Left lobe of liver (tissue), 2 donors: ENCODE data around the gene TUNAR. TPM values are rescaled to one million over a fixed set of nuclear protein-coding genes. Genes with fewer than 3 reads are reported as not detected.

Experiments
- ATAC-seq: fragments of 200-7000 bp; cut with Tn5 transposase; one replicate; pipeline ENCODE4 v1.9.1; 2020; ENCODE audit warnings: mild to moderate bottlenecking, moderate library complexity
- DNase-seq: peaks from one replicate; pipeline ENCODE4 v3.0.0-alpha.2; 2020; ENCODE audit warnings: low spot score
- total RNA-seq: library from RNA; stranded (reverse); gene quantifications from one replicate; pipeline ENCODE4 v1.2.1, GENCODE V29; 2021
- donor health status: DM: no; HTN: no; CAD: no; lungs with moderate emphysema.
- donor health status: DM: no; HTN: yes; CAD: no.

TUNAR gene
- total RNA-seq, 1 donor from 2014 or later = not detected

DNA sequence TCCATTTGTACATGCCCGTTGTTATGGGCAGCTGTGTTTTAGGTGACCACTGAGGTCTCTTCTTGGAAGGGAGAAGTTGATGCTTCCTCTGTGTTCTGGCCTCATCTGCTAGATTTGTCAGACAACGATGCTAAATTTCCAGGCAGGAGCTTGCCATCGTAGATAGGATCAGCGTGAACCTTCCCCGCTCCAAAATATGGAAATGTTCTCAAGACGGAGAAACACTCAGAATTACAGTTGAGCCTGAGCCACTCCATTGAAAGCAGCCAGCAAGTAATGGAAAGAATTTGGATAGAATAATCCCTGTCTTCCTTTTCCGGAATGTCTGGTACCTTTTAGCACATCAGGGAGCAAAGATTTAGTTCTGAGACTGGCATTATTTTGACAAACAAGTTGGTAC is 34.8 kb downstream of the TUNAR start:
- ATAC-seq (no peak), DNase-seq (no peak)

DNA sequence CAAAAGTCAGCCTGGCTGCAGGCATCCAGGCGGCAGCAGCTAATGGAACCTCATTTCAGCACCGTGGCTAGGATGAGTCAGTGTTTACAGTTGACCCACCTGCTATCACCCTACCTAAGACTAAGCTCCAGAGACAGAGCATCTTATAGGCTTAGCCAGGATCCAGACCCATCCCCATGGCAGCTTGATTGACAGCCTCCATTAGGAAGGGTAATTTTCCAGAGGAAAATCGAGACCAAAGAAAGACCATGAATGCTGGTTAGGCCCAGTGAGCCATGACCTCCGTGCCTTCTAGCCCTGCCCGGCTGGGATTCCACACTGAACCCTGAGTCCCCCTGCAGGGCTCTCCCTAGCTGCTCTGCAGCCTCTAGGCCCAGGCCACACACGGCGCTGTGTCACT is 38.7 kb downstream of the TUNAR start:
- DNase-seq = no peak
- ATAC-seq = no peak

DNA sequence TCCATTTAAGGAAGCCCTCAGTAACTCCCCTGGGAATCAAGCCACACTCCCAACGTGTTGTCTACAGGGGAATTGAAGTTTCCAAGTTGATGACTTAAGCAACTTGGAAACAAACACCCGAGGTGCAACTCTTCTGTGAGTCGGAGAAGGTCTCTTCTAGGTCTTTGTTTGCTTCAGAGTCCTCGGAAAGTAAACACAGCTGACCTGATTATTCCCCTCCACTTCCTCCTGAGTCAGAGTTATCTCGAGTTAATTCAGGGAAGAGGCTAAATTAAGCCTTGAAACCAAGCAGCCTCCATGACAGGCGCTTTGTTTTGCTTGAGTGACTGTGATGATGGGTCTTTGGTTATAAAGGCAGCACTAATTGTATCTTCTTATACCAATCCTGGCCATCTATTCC is 41.8 kb downstream of the TUNAR start:
- no peak for DNase-seq
- no peak for ATAC-seq

DNA sequence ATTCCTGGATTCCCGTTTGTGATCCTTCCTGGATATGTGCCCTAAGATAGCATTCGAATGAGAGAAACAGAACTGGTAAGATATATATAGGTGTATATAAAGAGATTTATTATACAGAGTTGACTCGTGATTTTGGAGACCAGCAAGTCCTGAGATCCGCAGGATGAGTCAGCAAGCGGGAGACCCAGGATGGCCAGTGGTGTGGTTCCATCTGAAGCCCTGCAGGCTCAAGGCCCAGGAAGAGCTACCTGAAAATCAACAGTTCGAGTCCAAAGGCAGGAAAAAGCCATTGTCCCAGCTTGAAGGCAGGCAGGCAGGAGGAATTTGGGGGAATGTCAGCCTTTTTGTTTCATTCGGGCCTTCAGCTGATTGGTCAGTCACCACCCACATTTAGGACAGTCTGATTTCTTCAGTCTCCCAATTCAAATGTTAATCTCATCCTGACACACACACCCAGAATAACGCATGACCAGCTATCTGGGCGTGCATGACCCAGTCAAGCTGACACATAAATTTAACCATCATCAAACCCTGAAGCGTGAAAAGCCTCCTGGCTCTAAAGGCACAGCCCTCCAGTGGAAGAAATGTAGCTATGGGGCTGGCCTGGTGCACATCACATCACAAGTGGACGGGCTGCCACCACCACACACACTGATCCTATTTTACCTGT is 44.3 kb downstream of the TUNAR start:
- ATAC-seq = no peak
- DNase-seq = no peak

DNA sequence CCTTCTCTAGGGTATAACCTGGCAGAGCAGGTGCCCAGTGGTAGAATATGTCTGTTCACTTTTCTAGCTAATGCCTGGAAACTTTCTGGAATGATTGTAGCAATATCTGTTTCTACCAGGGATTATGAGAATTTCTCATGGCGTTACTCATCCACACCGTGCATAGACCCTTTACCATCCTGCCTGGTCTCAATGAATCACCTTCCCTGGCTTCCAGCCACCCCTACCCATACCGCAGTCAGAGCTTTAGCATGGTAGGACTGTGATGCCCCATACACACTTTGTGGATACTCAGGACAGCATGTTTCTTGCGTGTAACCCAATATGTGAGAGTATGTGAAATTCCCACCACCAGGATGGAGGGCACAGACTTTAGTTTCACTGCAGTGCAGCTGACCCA is 45.4 kb downstream of the TUNAR start:
- DNase-seq = no peak
- no peak for ATAC-seq

DNA sequence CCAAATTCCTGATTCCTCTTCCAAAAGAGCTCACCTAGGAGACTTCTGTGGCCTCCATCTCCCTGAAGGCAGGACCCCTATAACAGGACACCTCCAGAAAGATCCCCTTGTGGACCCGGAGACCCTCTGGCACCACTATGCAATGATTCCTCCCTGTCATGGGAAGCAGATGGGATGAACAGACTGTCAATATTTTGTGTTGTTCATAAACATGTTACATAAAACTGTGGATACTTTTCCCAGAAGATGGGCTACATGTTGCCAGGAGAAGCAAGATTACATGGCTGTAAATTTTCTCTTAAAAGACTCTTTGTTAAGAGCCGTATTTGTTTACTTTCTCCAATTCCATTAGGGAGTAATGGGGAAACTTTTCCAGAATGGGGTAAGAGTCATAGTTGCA is 52.1 kb downstream of the TUNAR start:
- ATAC-seq (no peak), DNase-seq (no peak)

DNA sequence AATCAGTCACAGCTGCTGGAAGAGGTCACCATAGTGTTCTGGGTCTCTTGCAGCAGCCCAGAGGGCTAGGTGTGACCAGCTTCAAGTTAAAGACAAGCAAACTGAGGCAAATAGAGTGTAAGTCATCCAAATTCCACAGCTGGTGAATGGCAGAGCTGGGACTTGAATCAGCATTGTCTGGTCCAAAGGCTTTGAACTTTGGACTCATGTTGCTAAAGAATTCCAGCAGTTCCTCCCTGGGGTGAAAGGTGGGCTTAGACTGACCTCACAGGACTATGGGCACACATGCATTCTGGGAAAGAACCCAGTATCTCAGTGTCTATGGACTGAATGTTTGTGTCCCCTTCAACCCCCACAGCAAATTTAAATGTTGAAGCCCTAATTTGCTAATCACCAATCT is 54.8 kb downstream of the TUNAR start:
- DNase-seq = no peak
- no peak for ATAC-seq

DNA sequence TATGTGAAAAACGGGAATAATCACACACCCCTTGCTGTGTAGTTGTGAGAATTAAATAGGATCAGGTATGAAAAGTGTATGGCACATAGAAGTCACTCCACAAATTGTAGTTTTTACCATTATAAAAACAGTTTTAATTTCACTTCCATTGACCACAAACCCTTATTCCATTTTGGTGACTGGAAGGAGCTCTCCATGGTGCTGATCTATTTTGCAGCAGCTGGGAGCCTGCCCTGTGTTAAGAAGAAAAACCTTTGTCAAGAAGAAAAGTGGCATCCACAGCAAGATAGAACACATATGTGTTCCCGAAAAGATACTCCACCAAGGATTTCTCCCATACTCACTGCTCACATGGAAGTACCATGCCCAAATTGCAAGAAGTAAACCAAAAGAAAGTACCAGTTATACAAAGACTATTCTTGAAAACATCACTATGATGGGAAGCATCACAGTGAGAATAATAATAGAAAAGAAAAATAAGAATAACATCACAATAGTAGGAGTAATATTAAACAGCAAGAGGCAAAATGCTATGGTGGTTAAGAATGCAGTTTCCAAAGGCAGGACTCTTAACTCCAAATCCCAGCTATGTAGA is 58.7 kb downstream of the TUNAR start:
- DNase-seq (no peak), ATAC-seq (peak; percentile 56)

DNA sequence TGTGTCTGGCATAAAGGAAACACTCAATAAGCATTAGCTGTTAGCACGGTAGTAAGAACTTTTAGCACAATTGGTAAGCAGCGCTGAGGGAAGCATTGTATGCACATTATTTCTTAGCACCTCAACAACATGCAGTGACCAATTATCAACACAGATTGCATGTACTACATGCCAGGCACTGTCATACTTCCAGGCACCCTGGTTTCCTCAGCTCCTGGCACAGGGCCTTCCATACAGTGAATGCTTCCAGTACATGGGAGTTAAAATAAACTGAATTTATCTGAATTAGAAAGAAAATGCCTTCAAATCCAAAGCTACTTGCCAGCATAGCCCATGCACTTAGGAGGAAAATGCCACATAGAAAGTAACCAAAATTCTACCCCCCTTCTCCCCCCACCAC is 59.4 kb downstream of the TUNAR start:
- DNase-seq (no peak), ATAC-seq (no peak)

DNA sequence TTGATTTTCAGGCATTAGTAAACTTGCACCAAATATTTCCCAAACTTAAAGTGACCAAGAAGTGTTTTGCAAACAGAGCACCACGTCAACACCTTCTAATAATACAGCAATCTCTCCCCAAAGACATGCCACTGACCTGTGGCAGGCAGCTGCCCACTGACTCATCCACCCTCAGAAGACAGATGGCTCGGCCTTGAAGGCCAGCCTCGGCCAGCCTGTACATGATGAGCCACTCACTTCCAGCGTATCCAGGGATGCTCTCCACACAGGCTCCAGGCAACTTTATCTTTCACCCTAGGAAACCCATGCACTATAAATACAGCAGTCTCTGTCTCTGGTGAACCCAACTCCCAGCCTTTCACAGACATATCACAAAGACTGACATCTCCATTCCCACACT is 62.7 kb downstream of the TUNAR start:
- ATAC-seq = no peak
- DNase-seq = no peak

DNA sequence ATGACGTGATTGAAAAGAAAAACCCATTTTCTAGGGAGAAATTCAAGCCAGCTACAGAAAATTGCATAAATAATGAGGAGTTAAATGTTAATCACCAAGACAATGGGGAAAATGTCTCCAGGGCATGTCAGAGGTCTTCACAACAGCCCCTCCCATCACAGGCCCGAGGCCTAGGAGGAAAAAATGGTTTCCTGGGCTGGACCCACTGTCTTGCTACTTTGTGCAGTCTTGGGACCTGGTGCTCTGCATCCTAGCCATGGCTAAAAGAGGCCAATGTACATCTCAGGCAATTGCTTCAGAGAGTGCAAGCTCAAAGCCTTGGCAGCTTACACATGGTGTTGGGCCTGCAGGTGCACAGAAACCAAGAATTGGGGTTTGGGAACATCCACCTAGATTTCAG is 65.3 kb downstream of the TUNAR start:
- DNase-seq (no peak), ATAC-seq (no peak)

DNA sequence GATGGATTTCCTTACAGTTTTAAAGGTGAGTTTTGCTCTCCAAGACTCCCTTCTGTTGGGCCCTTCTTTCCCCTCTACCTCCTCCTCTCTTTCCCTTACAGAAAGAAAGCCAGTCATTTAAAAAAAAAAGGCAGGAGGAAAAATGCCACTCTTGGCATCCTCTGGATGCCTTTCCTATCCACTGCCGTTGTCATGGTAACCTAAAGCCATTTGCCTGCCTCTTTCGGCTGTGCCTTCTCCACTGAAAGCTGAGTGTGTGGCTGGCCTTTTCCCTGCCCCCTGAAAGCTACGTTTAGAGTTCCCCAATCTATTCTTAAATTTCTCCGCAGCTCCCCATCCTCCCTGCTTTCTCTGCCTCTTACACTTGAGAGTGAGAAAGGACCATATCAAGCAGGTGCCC is 67.1 kb downstream of the TUNAR start:
- ATAC-seq = no peak

DNA sequence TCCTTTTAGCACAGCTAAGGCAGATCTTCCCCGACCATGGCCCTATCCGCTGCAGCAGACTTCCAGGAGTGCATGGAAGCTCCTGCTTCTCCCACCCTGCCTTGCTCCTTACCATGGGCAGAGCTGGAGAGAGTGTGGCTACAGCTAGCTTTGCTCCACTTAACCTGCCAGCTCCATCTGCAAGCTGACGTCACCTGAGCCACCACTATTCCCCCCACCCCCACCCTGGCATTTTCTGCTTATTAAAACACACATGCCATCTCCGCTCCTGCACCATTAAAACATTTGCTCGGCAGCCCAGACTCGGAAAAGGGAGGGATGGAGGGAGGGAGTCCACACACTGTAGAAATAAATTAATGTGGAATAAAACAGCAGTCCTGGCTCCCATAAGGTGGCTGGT is 67.8 kb downstream of the TUNAR start:
- ATAC-seq (no peak), DNase-seq (no peak)

More for the DNA sequence above, 67.1 kb downstream of the TUNAR start:
- no peak for DNase-seq

DNA sequence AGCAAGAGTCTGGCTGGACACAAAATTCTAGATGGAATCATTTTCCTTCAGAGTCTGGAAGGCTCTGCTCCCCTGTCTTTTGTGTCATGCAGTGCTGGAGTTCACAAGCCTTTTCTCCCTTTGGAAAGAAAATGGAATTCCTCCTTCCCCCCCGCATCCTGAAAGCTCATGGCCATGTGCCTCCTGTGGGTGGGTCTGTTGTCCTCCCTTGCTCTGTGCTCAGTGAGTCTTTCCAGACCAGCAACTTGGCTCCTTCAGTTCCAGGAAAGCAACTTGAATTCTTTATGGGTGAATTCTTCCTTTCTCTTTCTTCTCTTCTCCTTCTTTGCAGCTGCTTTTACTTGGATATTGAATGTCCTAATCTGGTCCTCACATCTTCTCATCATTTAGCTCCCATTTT is 70.2 kb downstream of the TUNAR start:
- DNase-seq = no peak
- no peak for ATAC-seq

DNA sequence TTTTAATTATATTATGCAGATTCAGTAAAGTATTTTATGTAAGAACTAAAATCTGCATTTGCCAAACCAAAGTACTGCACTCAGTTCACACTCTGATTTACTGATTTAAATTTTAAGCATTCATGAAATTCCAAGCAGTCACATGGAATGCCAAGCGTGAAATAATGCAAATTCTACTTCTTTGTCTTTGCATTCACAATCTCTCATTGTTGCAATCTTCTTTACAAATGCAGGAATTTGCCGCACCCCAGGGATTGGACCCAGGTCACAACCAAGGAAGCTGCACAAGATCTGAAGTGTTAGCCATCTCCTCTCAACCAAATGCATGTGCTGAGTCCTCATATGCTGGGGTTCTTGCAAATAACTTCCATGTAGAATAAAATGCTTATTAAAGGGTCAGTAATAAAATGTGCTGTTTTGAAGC is 71.9 kb downstream of the TUNAR start:
- no peak for ATAC-seq
- no peak for DNase-seq

DNA sequence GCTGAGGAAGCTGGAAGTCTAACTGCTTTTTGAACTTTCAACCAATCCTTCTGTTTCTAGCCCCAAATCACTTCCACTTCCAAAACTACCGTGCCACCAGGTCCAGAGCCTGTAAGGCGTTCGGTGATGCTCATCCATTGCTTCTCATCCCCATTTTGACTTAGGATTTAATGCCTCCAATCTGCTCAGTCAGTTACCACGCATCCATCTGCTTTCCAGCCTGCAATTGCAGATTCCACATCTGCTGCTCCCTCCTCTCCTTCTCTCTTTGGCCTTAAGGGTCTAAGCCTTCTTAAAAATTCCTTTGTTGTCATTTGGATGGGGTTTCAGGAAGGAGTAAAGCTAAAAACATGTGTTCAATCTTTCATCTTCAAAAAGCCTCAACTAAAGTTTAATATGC is 74.7 kb downstream of the TUNAR start:
- ATAC-seq (no peak), DNase-seq (no peak)

DNA sequence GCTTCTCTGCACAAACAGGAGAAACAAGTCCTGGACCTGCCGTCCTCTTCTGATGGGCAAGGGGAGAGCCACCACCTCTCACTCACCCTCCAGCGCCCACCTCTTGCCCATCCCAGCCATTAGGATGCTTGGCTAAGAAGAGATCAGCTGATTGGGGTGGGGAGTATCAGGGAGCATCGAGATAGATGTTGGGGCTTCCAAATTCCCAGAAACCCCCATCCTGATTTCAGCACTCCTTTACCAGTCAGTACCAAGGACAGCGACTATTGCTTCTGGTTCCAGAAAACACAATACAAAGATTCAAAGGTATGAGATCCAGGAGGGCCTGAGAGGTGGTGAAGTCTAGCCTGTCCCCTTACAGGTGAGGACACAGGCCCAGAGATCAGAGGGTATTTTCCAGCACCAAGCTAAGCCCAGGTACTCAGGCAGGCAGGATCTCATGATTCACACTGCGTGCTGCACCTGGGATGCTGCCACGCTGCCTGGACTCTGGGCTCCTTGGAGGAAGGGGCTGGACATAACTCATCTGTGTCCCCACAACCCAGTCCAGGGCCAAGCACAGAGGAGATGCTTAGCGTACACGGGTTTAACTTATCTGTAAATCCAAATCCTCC is 76.6 kb downstream of the TUNAR start:
- DNase-seq (no peak), ATAC-seq (no peak)

DNA sequence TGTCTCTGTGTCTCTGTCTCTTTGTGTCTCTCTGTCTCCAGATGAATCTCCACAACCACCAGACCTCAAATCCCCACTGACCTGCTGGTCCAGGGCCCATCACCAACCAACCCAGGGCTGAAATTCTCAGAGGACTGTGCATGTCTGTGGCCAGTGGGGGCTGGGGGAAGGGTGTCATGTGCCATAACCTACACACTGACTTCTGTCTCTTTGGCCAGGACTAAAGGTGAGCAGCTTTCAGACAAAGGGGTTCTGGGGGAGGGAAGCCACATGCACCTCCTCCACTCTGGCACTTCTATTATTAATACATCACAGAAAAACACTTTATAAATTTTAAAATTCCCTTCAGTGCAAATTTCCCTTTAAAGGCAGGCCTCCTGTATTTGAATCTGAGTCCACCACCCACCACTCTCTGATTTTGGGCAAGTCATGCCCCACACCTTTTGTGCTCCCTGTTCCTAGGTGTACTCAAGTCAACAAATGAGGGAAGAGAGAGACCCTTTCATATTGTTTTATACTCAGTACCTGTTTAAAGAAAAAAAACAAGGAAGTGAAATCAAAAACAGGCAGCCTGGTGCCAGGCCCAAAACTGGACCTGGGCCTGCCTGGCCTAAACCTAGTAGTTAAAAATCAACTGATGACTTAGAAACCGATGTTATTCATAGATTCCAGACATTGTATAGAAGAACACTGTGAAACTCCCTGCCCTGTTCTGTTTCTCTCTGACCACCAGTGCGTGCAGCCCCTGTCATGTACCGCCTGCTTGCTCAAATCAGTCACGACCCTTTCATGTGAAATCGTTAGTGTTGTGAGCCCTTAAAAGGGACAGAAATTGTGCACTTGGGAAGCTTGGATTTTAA is 80.2 kb downstream of the TUNAR start:
- ATAC-seq (no peak), DNase-seq (no peak)

DNA sequence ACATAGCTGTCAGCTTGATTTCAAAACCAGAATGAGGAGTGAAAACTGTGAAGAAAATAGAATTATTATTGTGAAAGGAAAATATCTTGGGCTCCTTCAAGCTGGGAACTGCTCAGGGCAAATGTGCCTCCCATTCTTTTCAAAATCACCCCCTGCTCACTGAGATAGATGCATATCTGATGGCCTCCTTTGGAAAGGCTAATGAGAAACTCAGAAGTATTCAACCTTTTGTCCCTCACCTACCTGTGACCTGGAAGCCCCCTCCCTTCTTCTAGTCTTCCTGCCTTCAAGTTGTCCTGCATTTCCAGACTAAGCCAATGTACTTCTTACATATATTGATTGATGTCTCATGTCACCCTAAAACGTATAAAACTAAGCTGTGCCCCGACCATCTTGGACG is 81.5 kb downstream of the TUNAR start:
- ATAC-seq = no peak
- no peak for DNase-seq

DNA sequence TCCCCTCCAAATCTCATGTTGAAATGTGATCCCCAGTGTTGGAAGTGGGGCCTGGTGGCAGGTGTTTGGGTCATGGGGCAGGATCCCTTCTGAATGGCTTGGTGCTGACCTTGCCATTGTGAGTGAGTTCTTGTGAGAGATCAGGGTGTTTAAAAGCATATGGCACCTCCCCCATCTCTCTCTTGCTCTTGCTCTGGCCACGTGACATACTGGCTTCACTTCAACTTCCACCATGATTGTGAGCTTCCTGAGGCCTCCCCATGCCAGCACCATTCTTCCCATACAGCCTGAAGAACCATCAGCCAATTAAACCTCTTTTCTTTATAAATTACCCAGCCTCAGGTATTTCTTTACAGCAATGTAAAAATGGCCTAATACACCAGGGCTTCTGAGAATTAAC is 82.7 kb downstream of the TUNAR start:
- DNase-seq (no peak), ATAC-seq (no peak)

DNA sequence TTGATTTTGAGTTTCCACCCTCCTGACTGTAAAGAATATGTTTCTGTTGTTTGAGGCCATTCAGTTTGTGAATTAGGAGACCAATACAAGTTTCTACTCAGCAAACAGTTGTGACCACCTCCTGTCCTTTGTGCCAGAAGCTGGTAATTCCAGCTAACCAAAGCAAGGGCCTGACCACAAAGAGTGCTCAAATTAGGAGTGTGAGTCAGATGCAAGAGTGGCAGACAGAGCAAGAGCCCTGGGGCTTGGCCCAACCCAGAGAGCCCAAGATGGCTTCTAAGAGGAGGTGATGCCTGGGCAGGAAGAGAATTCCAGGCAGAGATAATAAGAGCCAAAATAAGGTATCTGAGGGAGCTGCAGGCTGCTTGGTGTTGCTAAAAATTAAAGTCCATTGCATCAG is 84.8 kb downstream of the TUNAR start:
- DNase-seq = no peak

DNA sequence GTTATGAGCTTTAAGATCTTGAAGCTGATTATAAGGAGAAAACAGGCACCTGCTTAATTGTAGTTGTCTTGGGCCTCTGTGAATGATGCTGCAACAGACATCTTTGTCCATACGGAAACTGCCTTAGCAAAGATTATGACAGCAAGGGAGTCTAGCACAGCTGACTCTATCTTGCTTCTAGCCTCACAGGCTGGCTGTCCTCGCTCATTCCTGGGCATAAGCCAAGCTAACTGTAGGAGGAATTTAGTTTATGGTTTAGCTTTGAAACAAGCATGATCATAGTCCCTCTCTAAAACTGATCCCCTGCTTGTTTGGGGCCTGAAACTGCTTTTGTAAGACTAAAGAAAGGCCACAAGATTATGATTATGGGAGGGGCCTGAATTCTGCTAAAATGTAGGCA is 88.3 kb downstream of the TUNAR start:
- no peak for ATAC-seq

More for the DNA sequence above, 84.8 kb downstream of the TUNAR start:
- no peak for ATAC-seq

More for the DNA sequence above, 88.3 kb downstream of the TUNAR start:
- no peak for DNase-seq
